Measurements from ENCODE around the gene IL33.

IL33 gene

GRCh38 chr9:6218099-6218502 lies 2.5 kb downstream of the IL33 start:
- ATAC-seq = no peak; the same call in 2 of the 3 replicates
- TF ChIP-seq ZFP3 (CRISPR knock-in tag; IDR thresholded peaks at IDR 0.05) (0 out of 2 replicates have a peak, but pooled peaks have one; percentile 24), ZNF8 (CRISPR knock-in tag; IDR thresholded peaks at IDR 0.05) (no peak), ZC3H10 (CRISPR knock-in tag; IDR thresholded peaks at IDR 0.05) (no peak), CSDC2 (CRISPR knock-in tag; IDR thresholded peaks at IDR 0.05) (no peak), ISL1 (CRISPR knock-in tag; IDR thresholded peaks at IDR 0.05) (peak; percentile 42; the same call in 1 of the 2 replicates), ZNF565 (CRISPR knock-in tag; conservative IDR thresholded peaks at IDR 0.05; ENCODE audit: low read depth) (no peak)
- TF ChIP-seq, protein P1, sequence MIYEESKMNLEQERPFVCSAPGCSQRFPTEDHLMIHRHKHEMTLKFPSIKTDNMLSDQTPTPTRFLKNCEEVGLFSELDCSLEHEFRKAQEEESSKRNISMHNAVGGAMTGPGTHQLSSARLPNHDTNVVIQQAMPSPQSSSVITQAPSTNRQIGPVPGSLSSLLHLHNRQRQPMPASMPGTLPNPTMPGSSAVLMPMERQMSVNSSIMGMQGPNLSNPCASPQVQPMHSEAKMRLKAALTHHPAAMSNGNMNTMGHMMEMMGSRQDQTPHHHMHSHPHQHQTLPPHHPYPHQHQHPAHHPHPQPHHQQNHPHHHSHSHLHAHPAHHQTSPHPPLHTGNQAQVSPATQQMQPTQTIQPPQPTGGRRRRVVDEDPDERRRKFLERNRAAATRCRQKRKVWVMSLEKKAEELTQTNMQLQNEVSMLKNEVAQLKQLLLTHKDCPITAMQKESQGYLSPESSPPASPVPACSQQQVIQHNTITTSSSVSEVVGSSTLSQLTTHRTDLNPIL (CRISPR knock-in tag; IDR thresholded peaks at IDR 0.05; ENCODE audit: low read depth) = no peak

GRCh38 chr9:6219040-6219439 lies 3.4 kb downstream of the IL33 start:
- no peak for ATAC-seq
- TF ChIP-seq, protein P2, sequence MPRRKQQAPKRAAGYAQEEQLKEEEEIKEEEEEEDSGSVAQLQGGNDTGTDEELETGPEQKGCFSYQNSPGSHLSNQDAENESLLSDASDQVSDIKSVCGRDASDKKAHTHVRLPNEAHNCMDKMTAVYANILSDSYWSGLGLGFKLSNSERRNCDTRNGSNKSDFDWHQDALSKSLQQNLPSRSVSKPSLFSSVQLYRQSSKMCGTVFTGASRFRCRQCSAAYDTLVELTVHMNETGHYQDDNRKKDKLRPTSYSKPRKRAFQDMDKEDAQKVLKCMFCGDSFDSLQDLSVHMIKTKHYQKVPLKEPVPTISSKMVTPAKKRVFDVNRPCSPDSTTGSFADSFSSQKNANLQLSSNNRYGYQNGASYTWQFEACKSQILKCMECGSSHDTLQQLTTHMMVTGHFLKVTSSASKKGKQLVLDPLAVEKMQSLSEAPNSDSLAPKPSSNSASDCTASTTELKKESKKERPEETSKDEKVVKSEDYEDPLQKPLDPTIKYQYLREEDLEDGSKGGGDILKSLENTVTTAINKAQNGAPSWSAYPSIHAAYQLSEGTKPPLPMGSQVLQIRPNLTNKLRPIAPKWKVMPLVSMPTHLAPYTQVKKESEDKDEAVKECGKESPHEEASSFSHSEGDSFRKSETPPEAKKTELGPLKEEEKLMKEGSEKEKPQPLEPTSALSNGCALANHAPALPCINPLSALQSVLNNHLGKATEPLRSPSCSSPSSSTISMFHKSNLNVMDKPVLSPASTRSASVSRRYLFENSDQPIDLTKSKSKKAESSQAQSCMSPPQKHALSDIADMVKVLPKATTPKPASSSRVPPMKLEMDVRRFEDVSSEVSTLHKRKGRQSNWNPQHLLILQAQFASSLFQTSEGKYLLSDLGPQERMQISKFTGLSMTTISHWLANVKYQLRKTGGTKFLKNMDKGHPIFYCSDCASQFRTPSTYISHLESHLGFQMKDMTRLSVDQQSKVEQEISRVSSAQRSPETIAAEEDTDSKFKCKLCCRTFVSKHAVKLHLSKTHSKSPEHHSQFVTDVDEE (CRISPR knock-in tag; IDR thresholded peaks at IDR 0.05) = no peak
- TF ChIP-seq CSDC2 (CRISPR knock-in tag; IDR thresholded peaks at IDR 0.05) (no peak), POU6F1 (CRISPR knock-in tag; IDR thresholded peaks at IDR 0.05; ENCODE audit: borderline replicate concordance, low read depth) (no peak), BACH2 (CRISPR knock-in tag; IDR thresholded peaks at IDR 0.05; ENCODE audit: borderline replicate concordance) (no peak), CSRNP3 (CRISPR knock-in tag; IDR thresholded peaks at IDR 0.05) (no peak), ZNF70 (CRISPR knock-in tag; IDR thresholded peaks at IDR 0.05) (no peak), ZNF8 (CRISPR knock-in tag; IDR thresholded peaks at IDR 0.05) (no peak), GLIS3 (CRISPR knock-in tag; IDR thresholded peaks at IDR 0.05) (no peak), ZC3H10 (CRISPR knock-in tag; IDR thresholded peaks at IDR 0.05) (no peak), ZFP30 (CRISPR knock-in tag; IDR thresholded peaks at IDR 0.05) (no peak), OSR1 (CRISPR knock-in tag; IDR thresholded peaks at IDR 0.05) (no peak), SNAI2 (CRISPR knock-in tag; IDR thresholded peaks at IDR 0.05) (no peak), ZFP3 (CRISPR knock-in tag; IDR thresholded peaks at IDR 0.05) (no peak), ARNTL (CRISPR knock-in tag; IDR thresholded peaks at IDR 0.05; ENCODE audit: borderline replicate concordance, low read depth) (no peak), ZNF565 (CRISPR knock-in tag; conservative IDR thresholded peaks at IDR 0.05; ENCODE audit: low read depth) (no peak), RARB (CRISPR knock-in tag; IDR thresholded peaks at IDR 0.05) (no peak), ISL1 (CRISPR knock-in tag; IDR thresholded peaks at IDR 0.05) (no peak), PATZ1 (CRISPR knock-in tag; IDR thresholded peaks at IDR 0.05; ENCODE audit: borderline replicate concordance) (no peak)
- TF ChIP-seq, protein P1 (CRISPR knock-in tag; IDR thresholded peaks at IDR 0.05; ENCODE audit: low read depth) = no peak

GRCh38 chr9:6219981-6220380 lies 4.4 kb downstream of the IL33 start:
- no peak for ATAC-seq
- no peak for TF ChIP-seq TOX (CRISPR knock-in tag; IDR thresholded peaks at IDR 0.05; ENCODE audit: borderline replicate concordance)
- no peak for TF ChIP-seq CSDC2 (CRISPR knock-in tag; IDR thresholded peaks at IDR 0.05)
- no peak for TF ChIP-seq ZFP30 (CRISPR knock-in tag; IDR thresholded peaks at IDR 0.05)
- no peak for TF ChIP-seq ARNTL (CRISPR knock-in tag; IDR thresholded peaks at IDR 0.05; ENCODE audit: borderline replicate concordance, low read depth)
- no peak for TF ChIP-seq BACH2 (CRISPR knock-in tag; IDR thresholded peaks at IDR 0.05; ENCODE audit: borderline replicate concordance)
- no peak for TF ChIP-seq PATZ1 (CRISPR knock-in tag; IDR thresholded peaks at IDR 0.05; ENCODE audit: borderline replicate concordance)
- TF ChIP-seq POU6F1 (CRISPR knock-in tag; IDR thresholded peaks at IDR 0.05; ENCODE audit: borderline replicate concordance, low read depth) = no peak
- no peak for TF ChIP-seq GLIS3 (CRISPR knock-in tag; IDR thresholded peaks at IDR 0.05)
- no peak for TF ChIP-seq ESRRG (CRISPR knock-in tag; IDR thresholded peaks at IDR 0.05)
- no peak for TF ChIP-seq SNAI2 (CRISPR knock-in tag; IDR thresholded peaks at IDR 0.05)
- TF ChIP-seq ZFP3 (CRISPR knock-in tag; IDR thresholded peaks at IDR 0.05) = no peak
- no peak for TF ChIP-seq ZNF70 (CRISPR knock-in tag; IDR thresholded peaks at IDR 0.05)

All from SK-N-SH treated with all-trans-retinoic acid at 6 μM for 48 hours (cell line).